GM21423 (cell line): ENCODE data around the gene CYB561D2.

Source experiments
- ATAC-seq: cut with Tn5 transposase; IDR thresholded peaks from one replicate; pipeline ENCODE4 v1.9.1; 2021; ENCODE audit warnings: mild to moderate bottlenecking, moderate library complexity; ENCODE audit not compliant: unreplicated experiment

CYB561D2 gene

GRCh38 chr3:50340448-50341329, 10.0 kb upstream of the CYB561D2 start, which contains the start of gene RASSF1:
Gene RASSF1, minus strand, starts transcription at chr3:50340836. Its CDS starts 31 bp downstream, at chr3:50340805.
- peak; percentile 28 for ATAC-seq

GRCh38 chr3:50341537-50341936, 9.1 kb upstream of the CYB561D2 start:
- ATAC-seq, result no peak

GRCh38 chr3:50341996-50342650, 8.5 kb upstream of the CYB561D2 start:
- ATAC-seq, result no peak

DNA sequence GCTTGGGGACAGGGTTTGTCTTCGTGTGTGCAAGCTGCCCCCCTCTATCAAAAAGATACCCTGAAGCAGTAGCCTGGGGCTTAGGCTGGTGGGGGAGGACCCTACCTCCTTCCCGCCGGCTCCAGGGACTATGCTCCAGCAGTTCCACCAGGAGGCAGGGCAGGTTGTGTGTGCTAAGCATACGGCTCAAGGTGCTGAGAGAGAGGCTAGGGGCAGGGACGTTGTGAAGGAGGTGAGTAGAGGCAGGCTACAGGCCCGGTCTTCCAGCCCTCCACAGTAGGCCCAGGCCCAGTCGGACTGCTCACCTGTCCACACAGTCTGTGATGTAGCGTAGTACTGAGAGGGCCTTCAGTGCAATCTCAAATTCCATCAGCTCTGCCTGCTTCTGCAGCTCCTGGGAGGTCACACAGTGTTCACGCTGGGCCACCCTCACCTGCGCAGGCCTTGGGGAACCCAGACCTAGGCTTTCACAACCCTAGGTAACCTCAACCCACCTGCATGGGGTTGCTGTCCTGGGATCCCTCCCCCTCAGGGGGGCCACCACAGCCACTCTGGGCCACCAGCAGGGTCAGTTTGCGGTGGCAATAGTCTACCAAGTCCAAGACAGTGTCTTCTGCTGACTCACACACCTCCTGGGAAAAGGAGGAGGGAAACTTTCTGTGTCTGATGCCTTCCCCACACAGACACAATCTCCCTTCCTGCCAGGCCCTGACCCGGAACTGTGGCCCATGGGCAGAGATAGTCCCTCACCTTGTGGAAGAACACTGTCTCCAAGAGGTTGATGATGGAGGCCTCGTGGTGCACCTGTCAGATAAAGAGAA, 7.6 kb upstream of the CYB561D2 start:
- no peak for ATAC-seq

GRCh38 chr3:50345008-50345407, 5.7 kb upstream of the CYB561D2 start:
- no peak for ATAC-seq

GRCh38 chr3:50345586-50346234, 5.0 kb upstream of the CYB561D2 start, which contains the start of gene ZMYND10:
Gene ZMYND10, minus strand, starts transcription at chr3:50345732. Its CDS starts 153 bp downstream, at chr3:50345579.
- no peak for ATAC-seq

GRCh38 chr3:50347187-50347813, 3.4 kb upstream of the CYB561D2 start:
- no peak for ATAC-seq

DNA sequence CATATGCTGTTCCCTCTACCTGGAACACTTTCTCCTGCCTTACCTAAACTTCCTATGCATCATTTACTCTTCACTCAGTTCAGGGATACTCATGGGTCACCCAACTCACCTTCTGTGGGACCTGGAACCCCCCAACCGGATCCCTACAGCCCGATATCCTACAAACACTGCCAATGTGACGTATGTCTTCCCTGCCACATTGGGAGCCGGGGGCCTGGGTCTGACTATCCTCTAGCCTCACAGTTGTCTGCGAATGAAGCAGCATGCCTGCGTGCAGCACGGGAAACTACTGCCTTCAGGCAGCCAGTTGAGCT, 492 bp upstream of the CYB561D2 start:
- ATAC-seq, result no peak

GRCh38 chr3:50351323-50351697, 648 bp downstream of the CYB561D2 start:
- ATAC-seq, result no peak

DNA sequence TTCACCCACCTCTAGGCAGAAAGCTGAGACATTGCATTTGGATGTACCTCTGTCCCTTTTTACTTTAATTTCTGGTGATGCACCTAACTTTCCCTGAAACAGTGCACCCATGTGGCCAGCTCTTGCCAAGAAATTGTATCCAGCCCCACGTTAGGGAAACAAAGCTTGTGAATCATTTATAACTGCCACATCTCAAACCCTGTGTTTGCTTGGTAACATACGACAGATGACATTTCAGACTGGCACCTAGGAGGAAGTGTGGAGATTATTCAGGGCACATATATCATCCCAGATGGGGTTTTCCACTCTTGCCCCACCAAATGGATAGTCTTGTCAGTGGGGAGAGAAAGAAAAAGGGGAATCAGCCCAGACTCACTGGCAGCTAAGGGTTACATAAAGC, 2.1 kb downstream of the CYB561D2 start:
- no peak for ATAC-seq

DNA sequence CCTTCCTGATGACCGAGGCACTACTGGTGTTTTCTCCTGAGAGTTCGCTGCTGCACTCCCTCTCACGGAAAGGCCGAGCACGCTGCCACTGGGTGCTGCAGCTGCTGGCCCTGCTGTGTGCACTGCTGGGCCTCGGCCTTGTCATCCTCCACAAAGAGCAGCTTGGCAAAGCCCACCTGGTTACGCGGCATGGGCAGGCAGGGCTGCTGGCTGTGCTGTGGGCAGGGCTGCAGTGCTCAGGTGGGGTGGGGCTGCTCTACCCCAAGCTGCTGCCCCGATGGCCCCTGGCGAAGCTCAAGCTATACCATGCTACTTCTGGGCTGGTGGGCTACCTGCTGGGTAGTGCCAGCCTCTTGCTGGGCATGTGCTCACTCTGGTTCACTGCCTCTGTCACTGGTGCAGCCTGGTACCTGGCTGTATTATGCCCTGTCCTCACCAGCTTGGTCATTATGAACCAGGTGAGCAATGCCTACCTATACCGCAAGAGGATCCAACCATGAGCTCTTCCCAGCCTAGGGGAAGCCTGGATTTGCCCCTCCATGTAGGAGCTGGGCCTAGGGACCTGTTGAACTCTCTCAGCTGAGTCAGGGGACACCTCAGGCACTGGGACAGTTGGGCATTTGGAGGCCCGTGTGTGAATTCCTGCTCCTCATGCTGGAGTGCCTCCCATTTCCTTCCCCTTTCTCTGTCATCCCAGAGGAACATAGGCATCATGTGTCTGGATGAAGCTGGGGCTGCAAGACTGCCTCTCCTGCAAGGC, 2.8 kb downstream of the CYB561D2 start:
- ATAC-seq, result no peak

DNA sequence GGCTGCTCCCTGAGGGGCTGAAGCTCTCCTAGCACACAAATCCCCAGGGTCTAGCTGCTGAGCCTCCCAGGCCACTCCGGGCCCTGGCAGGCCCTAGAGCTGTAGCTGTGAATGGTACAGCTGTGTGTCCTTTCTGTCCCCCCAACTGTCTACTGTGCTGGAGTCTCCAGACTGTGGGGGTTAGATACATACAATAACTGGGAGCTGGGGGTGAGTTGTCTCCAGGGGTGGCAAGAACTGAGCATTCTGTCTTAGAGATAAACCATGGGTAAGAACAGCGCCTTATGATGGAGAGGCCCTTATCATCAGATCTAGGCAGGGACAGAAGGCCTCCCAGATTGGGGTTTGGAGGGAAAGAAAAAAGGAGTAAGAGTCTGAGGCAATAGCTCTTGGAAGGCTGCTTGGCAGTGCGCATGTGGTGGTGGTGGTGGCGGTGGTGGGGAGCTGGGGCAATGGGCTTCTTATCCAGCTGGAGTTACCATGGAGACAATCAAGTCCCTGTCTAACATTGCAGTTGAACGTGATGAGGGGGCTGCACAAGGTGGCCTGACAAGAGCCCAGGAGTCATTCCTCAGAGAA, 3.6 kb downstream of the CYB561D2 start:
- ATAC-seq, result no peak

- no peak for ATAC-seq
These were observed 4.2 kb downstream of the CYB561D2 start for GRCh38 chr3:50354850-50355249.

DNA sequence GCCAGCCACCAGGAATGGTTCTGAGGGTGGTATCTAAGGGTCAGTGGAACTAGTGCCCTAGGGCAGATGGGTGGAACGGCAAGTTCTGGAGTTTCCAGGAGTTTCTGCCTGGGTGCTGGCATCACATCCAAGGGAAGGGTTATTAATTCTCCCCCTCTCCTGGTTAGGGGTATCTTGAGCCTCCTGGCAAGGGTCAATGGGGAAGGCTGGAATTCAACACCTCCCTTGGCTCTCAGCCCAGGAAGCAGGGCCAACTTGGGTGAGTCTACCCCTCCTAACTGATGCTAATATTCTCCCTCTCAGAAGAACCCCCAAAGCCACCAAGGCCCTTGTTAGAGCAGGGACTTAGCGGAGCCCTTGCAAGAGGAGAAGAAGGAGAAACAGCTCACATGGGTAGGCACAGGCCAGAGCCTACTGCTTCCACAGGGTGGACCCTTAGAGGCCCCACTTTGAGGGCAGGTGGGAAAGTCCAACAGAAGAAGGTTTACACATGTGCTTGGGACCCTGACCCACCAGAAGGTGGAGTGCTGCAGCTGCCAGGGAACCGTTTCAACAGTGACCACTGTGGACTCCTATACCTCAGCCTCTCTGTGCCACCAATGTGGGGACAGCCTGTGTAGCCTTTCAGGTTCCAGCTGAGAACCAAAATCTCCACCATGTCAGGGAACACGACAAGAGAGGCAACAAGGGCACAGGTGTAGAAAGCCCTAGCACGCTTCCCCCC, 5.3 kb downstream of the CYB561D2 start:
- ATAC-seq, result no peak

- no peak for ATAC-seq
These were observed 5.9 kb downstream of the CYB561D2 start for GRCh38 chr3:50356553-50356952.

DNA sequence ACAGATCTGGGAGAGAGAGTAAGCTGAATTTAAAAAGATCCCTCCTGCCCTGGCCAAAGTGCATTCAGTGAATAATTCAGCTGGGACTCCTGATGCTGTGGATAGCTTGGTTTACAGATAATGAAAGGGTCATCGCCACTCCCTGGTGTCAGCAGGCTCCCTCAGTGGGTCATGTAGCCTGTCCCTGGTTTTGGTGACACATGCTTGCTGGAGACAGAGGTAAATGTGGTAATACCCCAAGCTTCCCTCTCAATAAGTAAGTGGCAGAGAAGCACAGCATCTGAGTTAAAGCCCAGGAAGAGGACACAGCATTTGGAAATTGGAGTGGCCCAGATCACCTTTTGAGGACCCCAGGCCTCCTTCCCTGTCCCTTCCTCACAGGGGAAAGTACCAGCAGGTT, 6.8 kb downstream of the CYB561D2 start:
- no peak for ATAC-seq

GRCh38 chr3:50358355-50358910, 7.8 kb downstream of the CYB561D2 start:
- no peak for ATAC-seq
